Upper lobe of left lung (tissue), 6 donors: ENCODE measurements around the gene NFE2L1. TPM values are rescaled to one million over a fixed set of nuclear protein-coding genes. Genes with fewer than 3 reads are reported as not detected.

ENCODE experiments used
- ATAC-seq, 2 donors: fragments of 200-7000 bp; cut with Tn5 transposase; one replicate each; pipeline ENCODE4 v1.9.1; 2022; ENCODE audit warnings: mild to moderate bottlenecking in 2 of 2, moderate library complexity in 2 of 2; ENCODE audit not compliant: low FRiP score in 2 of 2
- DNase-seq, 2 donors: peaks; one replicate each; pipeline ENCODE4 v3.0.0-alpha.2; 2019 to 2020
- H3K27ac ChIP-seq, 4 donors: fragments of 200-600 bp; sonication (generic); one replicate each; pipeline ENCODE4 v1.5.1; 2016 to 2019
- H3K27me3 ChIP-seq, 4 donors: fragments of 200-600 bp; sonication (generic); one replicate each; pipeline ENCODE4 v1.5.1; 2017 to 2019
- H3K36me3 ChIP-seq, 4 donors: fragments of 200-600 bp; sonication (generic); one replicate each; pipeline ENCODE4 v1.5.1; 2016 to 2019
- H3K4me1 ChIP-seq, 4 donors: fragments of 200-600 bp; sonication (generic); one replicate each; pipeline ENCODE4 v1.5.1; 2018 to 2019
- H3K4me3 ChIP-seq, 4 donors: fragments of 200-600 bp; sonication (generic); one replicate each; pipeline ENCODE4 v1.5.1; 2017 to 2019; ENCODE audit warnings: mild to moderate bottlenecking in 2 of 4, moderate library complexity in 1 of 4
- H3K9me3 ChIP-seq, 4 donors: fragments of 200-600 bp; sonication (generic); one replicate each; pipeline ENCODE4 v1.5.1; 2018 to 2019
- EP300 ChIP-seq, 4 donors: sonication (generic); formaldehyde crosslinking; IDR thresholded peaks; one replicate each; pipeline ENCODE4 v1.5.1; 2017; ENCODE audit warnings: antibody characterized with exemption in 4 of 4, control low read depth in 2 of 4
- POLR2A ChIP-seq, 4 donors: fragments of 450-650 bp; IDR thresholded peaks; one replicate each; pipeline ENCODE4 v1.5.1; 2016 to 2017; ENCODE audit warnings: antibody characterized with exemption in 4 of 4, mild to moderate bottlenecking in 2 of 4
- POLR2AphosphoS5 ChIP-seq, 2 donors: sonication (generic); formaldehyde crosslinking; IDR thresholded peaks; one replicate each; pipeline ENCODE4 v1.5.1; 2017; ENCODE audit warnings: antibody characterized with exemption in 2 of 2
- WGBS, 2 donors: methylation state at CpG; one replicate each; pipeline ENCODE4 v1.1.5; 2017 to 2018; 5-methylcytosine and 5-hydroxymethylcytosine counted together
- total RNA-seq, 6 donors: library from RNA; depleted of rRNA in 4 of 6; stranded (reverse); fragments of >200 nt in 4 of 6; gene quantifications; one replicate each; pipeline versions ENCODE4 v1.1.0 to v1.2.1, GENCODE V29; 2016 to 2021
- TF ChIP-seq, protein P1 (sequence below), 6 experiments: fragments of 450-650 bp in 4 of 6; fragments of 200-600 bp in 2 of 6; sonication (generic) in 2 of 6; IDR thresholded peaks; one replicate each; pipeline ENCODE4 v1.5.1; 2016 to 2019; ENCODE audit warnings: antibody characterized with exemption in 6 of 6
- donor health status: DM: no; HTN: no; CAD: no; lungs with moderate emphysema.
- donor health status: DM: no; HTN: yes; CAD: no; lungs with severe emphysema.

The NFE2L1 gene
- total RNA-seq, 6 donors from 2014 or later, result 105 to 203 (median 148) TPM

DNA sequence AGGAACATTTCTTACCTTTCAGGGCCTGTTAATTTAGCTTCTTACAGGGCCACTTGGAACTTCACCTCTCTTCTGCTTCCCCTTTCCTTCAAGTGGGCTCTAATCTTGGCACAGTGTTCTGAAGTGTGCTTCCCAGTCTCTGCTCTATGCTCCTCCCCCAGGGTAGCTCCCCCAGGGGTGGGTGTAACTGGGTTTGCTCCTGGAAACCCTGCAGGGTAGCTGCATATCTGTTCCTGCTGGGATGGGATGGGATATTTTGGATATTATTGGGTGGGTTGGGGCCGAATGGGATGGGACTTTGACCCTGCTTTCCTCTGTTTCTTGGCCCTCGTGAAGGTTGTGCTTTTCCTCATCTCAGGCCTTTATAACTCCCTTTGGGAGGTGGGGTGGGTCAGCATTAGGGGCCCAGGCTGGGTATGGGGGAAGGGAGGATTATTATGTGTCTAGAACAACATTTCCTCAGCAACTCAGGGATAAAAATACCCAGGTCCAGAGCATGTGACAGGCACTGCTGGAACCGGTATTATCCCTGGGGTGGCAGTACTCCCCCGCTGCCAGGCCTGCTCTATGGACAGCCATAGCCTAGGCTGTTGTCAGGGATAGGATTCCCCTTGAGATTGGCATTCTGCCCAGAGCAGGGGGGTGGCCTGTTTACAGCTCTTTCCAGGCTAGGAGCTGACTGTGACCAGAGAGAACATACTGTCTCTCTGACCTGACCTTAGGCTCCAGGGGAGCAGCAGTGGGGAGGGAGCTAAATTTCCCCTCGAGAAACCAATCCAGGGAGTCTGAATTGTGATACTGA, 5.0 kb downstream of the NFE2L1 start:
- TF ChIP-seq EP300 (IDR thresholded peaks at IDR 0.05) (peak in 1 of 4 donors; percentile 66), POLR2AphosphoS5 (IDR thresholded peaks at IDR 0.05) (no peak)
- ATAC-seq, result no peak
- peak in 1 of 2 donors; percentile 69 for DNase-seq

DNA sequence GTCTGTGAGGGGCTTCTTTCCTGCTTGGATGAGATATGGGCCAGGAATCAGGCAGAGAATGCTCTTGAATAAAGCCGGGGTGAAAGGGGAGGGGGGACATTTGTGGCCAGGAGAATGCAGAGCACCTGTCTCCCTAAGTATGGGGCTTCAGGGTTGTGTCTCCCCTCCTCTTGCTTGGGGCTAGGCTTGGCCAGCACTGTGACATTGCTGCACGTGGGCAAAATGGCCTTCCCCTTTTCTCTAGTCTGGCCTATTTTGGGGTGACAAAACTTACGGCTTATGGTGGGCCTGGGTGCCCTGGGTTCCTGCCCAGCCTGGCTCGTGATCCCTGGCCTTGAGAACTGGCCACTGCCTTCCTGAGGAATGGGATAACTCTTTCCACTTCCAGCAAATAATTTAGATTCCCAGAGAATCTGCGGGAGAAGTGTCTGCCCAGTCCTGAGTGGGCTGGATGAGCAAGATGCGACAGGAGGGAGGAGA, 5.6 kb downstream of the NFE2L1 start:
- H3K36me3 ChIP-seq, result peaks cover 21 to 59% (median 50%) of the 10 kb centered on the region in 4 donors
- peak overlapping the region in 2 of 4 donors; percentile 23 to 35 for H3K4me3 ChIP-seq

More for the DNA sequence above, 5.0 kb downstream of the NFE2L1 start:
- Histone ChIP-seq H3K4me1 (peaks cover 64 to 68% (median 65%) of the 10 kb centered on the region in 4 donors), H3K4me3 (peak overlapping the region in 2 of 4 donors; percentile 23 to 35), H3K36me3 (peaks cover 15 to 53% (median 44%) of the 10 kb centered on the region in 4 donors), H3K27me3 (no peaks in the 10 kb centered on the region), H3K9me3 (no peaks in the 10 kb centered on the region), H3K27ac (peak overlapping the region; percentile 94 to 98 (median 96))
- 21 to 51% methylated on average over 3 to 5 of the region's 5 CpGs for WGBS, 2 donors

DNA sequence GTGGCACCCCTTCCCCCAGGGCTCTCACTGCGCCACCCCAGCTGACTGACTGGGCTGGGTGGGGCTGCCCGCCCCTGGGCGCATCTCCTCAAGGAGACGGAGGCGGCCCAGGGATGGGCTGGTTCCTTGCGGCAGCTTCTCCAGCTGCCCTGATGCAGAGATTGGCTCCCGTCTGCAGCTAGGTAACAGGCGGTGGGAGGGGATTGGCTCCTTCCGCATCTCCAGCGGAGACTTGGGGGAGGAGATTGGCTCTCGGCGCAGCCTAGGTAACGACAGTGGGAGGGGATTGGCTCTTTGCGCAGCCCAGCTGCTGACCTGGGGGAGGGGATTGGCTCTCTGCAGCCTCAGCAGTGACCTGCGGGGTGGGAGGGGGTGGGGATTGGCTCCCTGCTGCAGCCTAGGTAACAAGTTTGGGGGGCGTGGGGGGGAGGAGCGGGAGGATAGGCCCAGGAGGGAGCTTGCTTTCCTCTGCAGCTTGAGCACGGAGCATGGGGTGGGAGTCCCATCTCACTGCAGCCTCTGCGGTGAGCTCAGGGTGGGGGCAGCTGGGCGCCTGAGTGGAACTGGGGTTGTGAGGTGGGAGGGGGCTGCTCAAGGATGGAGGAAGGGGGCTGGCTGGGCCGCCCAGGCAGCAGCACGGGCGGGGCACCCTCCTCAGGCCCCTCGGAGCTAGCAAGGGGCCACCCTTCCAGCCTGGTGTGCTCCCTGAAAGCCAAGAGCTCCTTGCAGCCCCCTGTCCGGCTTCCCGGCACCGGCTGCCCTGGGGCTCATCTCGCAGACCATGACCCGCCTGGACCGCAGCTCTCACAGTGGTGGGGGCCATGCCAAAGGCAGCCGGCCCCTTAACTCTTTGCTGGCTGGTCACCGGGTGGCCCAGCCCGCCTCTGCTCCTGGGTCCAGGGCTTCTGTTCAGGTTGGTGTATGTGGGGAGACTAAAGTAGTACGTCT, 6.4 kb downstream of the NFE2L1 start:
- Histone ChIP-seq H3K27ac (peak overlapping the region in 3 of 4 donors; percentile 94 to 98 (median 97)), H3K9me3 (no peaks in the 10 kb centered on the region), H3K27me3 (no peaks in the 10 kb centered on the region), H3K4me3 (peak overlapping the region in 3 of 4 donors; percentile 9 to 35 (median 23)), H3K4me1 (peaks cover 60 to 64% (median 62%) of the 10 kb centered on the region in 4 donors), H3K36me3 (peaks cover 28 to 66% (median 58%) of the 10 kb centered on the region in 4 donors)
- WGBS, 2 donors, result 64 to 68% methylated on average over 12 to 31 of the region's 34 CpGs
- TF ChIP-seq EP300 (IDR thresholded peaks at IDR 0.05) (no peak), POLR2A (IDR thresholded peaks at IDR 0.05) (no peak), POLR2AphosphoS5 (IDR thresholded peaks at IDR 0.05) (no peak)
- TF ChIP-seq, protein P1, sequence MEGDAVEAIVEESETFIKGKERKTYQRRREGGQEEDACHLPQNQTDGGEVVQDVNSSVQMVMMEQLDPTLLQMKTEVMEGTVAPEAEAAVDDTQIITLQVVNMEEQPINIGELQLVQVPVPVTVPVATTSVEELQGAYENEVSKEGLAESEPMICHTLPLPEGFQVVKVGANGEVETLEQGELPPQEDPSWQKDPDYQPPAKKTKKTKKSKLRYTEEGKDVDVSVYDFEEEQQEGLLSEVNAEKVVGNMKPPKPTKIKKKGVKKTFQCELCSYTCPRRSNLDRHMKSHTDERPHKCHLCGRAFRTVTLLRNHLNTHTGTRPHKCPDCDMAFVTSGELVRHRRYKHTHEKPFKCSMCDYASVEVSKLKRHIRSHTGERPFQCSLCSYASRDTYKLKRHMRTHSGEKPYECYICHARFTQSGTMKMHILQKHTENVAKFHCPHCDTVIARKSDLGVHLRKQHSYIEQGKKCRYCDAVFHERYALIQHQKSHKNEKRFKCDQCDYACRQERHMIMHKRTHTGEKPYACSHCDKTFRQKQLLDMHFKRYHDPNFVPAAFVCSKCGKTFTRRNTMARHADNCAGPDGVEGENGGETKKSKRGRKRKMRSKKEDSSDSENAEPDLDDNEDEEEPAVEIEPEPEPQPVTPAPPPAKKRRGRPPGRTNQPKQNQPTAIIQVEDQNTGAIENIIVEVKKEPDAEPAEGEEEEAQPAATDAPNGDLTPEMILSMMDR (IDR thresholded peaks at IDR 0.05), result no peak
- DNase-seq (peak; percentile 73 to 77), ATAC-seq (peak; percentile 7 to 15)

More for the DNA sequence above, 5.6 kb downstream of the NFE2L1 start:
- Histone ChIP-seq H3K27ac (peak overlapping the region; percentile 94 to 98 (median 96)), H3K9me3 (no peaks in the 10 kb centered on the region), H3K4me1 (peaks cover 64 to 68% (median 65%) of the 10 kb centered on the region in 4 donors), H3K27me3 (no peaks in the 10 kb centered on the region)
- no peak for ATAC-seq
- 53 to 63% methylated on average over 4 to 6 of the region's 6 CpGs for whole genome bisulfite sequencing, 2 donors
- TF ChIP-seq, protein P1 (IDR thresholded peaks at IDR 0.05), result no peak
- TF ChIP-seq POLR2A (IDR thresholded peaks at IDR 0.05), result peak in 1 of 4 donors; percentile 8
- DNase-seq, result no peak

DNA sequence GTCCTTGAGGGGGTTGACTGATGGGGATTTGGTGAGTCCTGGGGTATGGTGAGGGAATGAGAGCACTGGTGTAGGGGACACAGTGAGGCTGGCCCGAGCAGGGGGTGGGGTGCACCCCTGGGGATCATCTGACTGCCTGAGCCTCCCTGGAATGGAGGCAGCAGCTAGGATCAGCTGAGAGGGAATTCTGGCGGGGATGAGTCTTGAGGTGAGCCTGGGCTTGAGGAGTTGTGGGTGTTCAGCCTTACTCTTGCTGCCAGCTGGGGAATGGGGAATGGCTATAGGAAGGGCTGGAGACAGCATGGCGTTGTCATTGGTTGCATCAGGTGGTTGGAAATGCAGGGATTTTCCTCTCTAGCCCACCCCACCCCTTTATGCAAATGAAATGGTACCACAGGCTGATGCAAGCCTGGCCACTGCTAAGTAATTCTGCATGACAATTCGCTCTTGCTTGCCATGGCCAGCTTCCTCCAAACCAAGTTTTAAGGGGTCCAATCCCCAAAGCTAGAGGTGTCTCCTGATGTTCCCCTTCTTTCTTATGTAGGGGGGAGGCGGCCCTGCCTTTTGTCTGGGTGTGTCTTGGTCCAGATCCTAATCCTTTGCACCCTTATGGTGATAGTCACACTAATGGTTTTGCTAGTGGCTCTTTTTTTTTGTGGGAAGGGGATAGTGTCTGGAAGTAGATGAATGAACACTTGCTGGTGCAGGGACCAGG, 7.5 kb downstream of the NFE2L1 start:
- Histone ChIP-seq H3K36me3 (peaks cover 33 to 78% (median 69%) of the 10 kb centered on the region in 4 donors), H3K9me3 (no peaks in the 10 kb centered on the region), H3K4me3 (peak overlapping the region in 1 of 4 donors; percentile 35), H3K27me3 (no peaks in the 10 kb centered on the region), H3K27ac (peak overlapping the region in 1 of 4 donors; percentile 98), H3K4me1 (peaks cover 50 to 55% (median 51%) of the 10 kb centered on the region in 4 donors)
- DNase-seq (no peak), ATAC-seq (no peak)
- whole genome bisulfite sequencing, 2 donors, result 69 to 87% methylated on average over 5 of the region's 5 CpGs
- TF ChIP-seq EP300 (IDR thresholded peaks at IDR 0.05) (no peak), POLR2A (IDR thresholded peaks at IDR 0.05) (no peak)

DNA sequence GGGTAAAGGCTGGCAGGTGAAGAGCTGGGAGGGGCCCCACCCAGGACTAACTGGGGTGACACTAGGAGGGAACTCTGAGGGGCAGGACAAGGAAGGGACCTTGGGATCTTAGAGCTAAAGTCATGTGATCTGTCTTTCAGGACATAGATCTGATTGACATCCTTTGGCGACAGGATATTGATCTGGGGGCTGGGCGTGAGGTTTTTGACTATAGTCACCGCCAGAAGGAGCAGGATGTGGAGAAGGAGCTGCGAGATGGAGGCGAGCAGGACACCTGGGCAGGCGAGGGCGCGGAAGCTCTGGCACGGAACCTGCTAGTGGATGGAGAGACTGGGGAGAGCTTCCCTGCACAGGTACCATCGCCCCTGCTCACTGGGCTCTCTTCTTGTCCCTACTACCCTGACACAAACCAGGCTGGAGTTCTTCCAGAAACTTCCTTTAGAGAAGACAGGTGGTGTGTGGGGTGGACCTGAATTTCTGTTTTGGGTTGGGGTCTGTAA, 8.1 kb downstream of the NFE2L1 start:
- H3K4me3 ChIP-seq, result no peak overlapping the region
- peaks cover 34 to 78% (median 69%) of the 10 kb centered on the region in 4 donors for H3K36me3 ChIP-seq
- no peak overlapping the region for H3K27ac ChIP-seq
- DNase-seq (no peak), ATAC-seq (no peak)
- peaks cover 44 to 49% (median 45%) of the 10 kb centered on the region in 4 donors for H3K4me1 ChIP-seq
- 92 to 97% methylated on average over 10 of the region's 10 CpGs for WGBS, 2 donors
- no peak for TF ChIP-seq POLR2A (IDR thresholded peaks at IDR 0.05)
- no peak for TF ChIP-seq POLR2AphosphoS5 (IDR thresholded peaks at IDR 0.05)
- TF ChIP-seq, protein P1 (IDR thresholded peaks at IDR 0.05), result no peak
- no peak for TF ChIP-seq EP300 (IDR thresholded peaks at IDR 0.05)
- H3K27me3 ChIP-seq, result no peaks in the 10 kb centered on the region
- no peaks in the 10 kb centered on the region for H3K9me3 ChIP-seq
